GM19351 (cell line): ENCODE measurements around the gene PCGF1.

ENCODE experiments used
- ATAC-seq: cut with Tn5 transposase; IDR thresholded peaks from one replicate; pipeline ENCODE4 v1.9.1; 2021; ENCODE audit warnings: mild to moderate bottlenecking, moderate library complexity; ENCODE audit not compliant: unreplicated experiment

The PCGF1 gene

GRCh38 chr2:74515981-74516633, 8.6 kb upstream of the PCGF1 start:
- no peak for ATAC-seq

DNA sequence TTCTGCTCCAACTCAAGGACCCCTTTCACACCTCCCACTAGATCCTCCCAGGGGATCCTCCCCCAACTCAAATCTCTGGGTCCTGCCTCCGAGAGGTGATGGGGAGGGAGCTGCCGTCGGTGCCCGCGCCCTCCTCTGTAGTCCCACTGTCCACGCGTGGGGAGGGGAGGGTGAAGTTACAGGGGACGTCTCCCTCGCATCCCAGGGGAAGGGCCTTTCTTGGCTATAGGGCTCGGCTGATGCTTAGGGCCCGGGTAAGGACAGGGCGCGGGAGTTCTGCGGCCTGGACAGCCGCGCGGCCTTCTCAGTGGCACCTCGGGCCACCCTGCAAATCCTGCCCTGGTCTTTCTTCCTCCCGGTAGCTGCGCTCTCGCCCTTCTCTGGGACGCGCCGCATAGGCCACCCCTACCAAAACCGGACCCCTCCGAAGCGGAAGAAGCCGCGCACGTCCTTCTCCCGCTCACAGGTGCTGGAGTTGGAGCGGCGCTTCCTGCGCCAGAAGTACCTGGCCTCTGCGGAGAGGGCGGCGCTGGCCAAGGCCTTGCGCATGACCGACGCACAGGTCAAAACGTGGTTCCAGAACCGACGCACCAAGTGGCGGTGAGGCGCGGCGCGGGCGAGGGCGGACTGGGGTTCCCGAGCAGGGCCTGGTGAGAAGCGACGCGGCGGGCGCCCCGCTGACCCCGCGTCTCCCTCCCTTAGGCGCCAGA, 7.9 kb upstream of the PCGF1 start:
- ATAC-seq = no peak

DNA sequence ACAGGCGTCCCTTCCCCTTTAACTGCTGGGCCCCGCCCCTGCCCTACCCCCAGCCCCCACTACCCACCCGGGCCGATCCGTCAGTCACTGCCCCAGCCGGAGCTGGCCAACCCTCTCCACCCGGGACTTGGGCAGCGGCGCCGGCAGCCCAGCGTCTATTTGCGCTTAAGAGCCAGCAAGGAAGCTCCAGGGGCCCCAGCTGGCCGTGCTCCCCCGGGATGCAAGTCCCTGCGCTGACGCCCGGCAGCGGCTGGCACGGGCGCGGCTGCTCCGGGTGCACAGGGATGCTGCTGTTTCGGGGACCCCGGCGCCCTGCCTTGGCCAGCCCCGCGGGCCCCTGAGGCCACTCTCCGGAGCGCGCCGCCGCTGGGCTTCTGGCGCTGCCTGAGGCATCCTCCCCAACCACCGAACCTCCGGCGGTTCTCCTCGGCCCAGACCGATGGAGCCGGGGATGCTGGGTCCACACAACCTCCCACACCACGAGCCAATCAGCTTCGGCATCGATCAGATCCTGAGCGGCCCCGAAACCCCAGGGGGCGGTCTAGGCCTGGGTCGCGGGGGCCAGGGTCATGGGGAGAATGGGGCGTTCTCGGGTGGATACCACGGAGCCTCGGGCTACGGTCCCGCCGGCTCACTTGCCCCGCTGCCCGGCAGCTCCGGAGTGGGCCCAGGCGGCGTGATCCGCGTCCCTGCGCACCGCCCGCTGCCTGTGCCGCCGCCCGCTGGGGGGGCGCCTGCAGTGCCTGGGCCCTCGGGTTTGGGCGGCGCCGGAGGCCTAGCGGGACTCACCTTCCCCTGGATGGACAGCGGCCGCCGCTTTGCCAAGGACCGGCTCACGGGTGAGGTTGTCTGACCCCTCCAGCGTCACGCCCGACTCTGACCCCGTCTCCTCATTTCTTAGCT, 7.1 kb upstream of the PCGF1 start, which contains the start of gene TLX2:
TLX2 (plus strand) TSS at position 83 of the 903 bp plus-strand sequence; CDS start at position 440, 357 bp downstream.
- ATAC-seq = no peak

GRCh38 chr2:74513605-74514367, 6.3 kb upstream of the PCGF1 start:
- ATAC-seq = no peak

GRCh38 chr2:74512744-74513604, 5.5 kb upstream of the PCGF1 start:
- no peak for ATAC-seq

DNA sequence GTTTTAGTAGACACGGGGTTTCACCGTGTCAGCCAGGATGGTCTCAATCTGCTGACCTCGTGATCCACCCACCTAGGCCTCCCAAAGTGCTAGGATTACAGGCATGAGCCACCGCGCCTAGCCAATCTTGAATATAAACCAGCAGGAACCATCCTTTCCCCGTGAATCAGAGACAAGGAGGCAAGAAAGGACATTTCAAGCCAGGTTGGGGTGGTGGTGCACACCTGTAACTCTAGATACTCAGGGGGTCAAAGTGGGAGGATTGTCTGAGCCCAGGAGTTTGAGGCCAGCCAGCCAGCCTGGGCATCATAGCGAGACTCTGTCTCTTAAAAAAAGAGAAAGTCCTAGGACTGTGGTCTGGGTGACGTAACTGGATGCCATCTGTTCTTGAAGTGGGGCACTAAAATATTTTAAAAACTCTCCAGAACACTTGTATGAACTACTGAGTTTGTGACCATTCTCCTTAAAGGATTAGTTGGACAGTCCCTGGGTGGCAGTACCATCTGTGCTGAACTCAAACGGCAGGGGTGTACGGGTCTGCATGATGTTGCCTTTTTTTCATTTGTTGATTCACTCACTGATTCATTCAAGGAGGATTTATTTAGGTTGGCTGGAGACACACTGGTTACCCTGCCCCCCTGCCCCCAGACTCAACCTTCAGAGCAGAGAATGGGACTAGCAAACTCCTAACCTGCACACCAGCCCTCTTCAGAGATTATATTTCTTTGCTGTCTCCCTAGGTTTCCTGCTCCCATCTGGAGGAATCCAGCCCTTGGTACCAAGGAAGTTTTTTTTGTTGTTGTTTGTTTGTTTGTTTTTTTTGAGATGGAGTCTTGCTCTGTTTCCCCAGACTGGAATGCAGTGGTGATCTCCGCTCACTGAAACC, 3.9 kb upstream of the PCGF1 start:
- ATAC-seq = no peak

DNA sequence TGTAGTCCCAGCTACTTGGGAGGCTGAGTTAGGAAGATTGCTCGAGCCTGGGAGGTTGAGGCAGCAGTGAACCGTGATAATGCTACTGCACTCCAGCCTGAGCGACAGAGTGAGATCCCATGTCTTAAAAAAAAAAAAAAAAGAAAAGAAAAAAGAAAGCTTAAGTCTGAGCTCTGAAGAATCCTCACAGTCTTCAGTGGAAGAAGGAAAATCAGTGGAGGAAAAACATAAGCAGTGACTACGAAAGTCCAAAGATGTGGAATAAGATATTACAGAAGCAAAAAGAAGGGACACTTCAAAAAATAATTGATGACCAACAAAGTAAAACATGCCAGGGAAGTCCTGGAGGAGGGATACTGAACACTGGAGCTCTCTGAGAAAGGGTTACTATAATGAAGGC, 2.8 kb upstream of the PCGF1 start:
- no peak for ATAC-seq

GRCh38 chr2:74507926-74508520, 528 bp upstream of the PCGF1 start:
- peak; percentile 16 for ATAC-seq

- no peak for ATAC-seq
Observed at GRCh38 chr2:74505448-74506246, 1.8 kb downstream of the PCGF1 start.

DNA sequence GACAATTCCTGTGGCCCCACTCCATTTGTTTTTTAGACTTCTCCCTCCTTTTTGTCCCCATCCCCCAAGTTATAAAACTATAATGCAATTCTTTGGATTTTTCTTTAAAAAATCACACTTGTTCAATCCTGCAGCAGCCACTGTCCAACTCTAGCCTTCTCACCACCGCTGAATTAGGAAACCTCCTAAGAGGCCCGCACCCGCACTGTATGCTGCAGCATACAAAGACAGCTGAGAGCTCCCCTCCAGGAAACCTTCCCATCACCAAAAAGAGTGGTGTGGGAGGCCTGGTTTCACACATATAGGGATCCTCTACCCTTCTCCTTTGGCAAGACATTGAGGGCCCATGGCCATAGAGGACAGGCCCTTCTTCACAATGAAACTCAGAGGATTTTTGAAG, 2.9 kb downstream of the PCGF1 start:
- ATAC-seq = no peak

- ATAC-seq = no peak
Observed at GRCh38 chr2:74503506-74504475, 3.7 kb downstream of the PCGF1 start.

DNA sequence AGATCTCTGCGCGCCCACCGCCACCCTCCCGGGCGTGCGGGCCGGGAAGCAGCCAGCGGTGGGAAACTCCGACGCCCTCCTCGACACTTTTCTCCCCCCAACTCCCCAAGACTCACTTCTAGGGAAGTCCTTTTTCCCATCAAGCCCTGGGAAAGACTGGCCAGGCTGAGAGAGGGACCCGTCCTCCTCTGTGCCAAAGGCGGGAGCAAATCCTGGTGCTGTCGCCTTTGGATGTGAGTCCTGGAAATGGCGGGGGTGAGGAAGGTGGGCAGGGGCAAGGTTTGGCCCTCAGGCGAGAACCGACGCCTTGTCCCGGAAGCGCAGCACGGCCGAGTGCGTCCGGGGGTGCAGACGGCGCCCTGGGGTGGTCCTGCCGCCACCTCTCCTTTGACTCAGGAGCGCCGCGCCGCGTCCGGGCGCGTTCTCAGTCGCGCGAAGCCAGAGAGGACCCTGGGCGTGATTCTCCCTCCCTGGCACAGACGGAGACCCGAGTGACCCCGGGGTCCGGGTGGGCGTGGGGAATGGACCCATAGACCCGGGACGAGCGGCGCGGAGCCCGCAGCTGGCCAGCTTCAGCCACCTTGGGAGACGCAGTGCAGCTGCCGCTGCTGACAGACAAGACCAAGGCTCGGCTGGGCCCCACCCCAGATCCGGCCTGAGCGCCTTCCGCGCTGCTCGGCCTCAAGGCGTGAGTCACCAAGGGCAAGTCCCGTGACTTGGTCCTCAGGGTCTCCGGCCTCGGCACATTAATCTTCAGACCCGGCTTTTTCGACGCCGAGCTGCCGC, 4.6 kb downstream of the PCGF1 start:
- peak; percentile 29 for ATAC-seq

GRCh38 chr2:74502147-74502719, 5.3 kb downstream of the PCGF1 start:
- ATAC-seq = no peak

DNA sequence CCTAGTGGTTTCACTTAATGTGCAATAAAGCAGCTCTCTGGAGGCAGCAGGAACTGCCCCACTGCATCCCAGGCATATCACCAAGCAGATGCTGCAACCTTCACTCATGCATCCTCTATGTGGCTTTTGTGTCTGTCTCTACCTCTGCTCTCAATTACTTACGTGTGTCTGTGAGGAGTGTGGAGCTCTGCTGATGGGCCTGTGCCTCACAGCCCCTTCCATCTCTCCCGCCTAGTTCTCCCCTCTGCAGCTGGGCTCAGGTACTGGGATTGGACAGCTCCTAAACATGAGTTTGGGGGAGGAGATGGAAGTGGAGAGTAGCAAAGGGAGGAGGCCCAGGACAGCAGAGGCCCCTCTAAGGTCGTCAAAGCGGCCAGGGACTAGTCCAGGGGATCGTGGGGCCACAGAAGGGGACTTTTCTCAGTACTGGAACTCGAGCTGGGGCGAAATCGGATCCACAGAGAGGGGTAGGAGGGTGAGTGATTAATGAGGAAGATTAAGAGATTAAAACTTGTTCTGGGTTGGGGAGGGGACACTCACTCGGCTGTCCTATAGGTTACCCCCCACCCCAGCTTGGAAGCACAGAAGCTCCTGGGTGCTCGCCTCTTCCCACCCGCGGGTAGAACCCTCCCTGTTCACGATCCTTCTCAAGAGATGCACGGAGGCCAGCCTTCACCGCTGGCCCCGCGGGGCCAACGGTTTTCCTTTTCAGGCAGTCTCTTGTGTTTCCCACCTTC, 6.0 kb downstream of the PCGF1 start:
- no peak for ATAC-seq

DNA sequence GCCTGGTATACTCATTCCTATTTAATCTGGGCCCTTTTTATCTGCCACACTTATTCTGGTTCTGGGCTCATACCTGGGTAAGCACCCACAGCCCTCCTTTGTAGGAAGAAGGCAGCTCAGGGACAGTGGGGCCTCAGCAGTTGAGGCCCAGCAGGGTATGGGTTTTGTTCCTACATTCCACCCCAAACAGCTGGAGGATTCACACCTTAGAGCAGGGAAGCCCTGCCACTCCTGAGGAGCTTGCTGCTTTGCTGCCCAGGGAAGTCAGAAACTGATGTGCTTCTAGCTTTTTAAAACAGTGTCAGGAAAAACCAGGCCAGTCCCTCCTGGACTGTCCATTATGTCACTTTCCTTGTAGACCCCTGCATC, 6.9 kb downstream of the PCGF1 start:
- ATAC-seq = no peak
